Activated naive CD4-positive, alpha-beta T cell treated with anti-CD3 and anti-CD28 coated beads, Interleukin-2, amount 50 U/mL, for 24 hours (primary cell): ENCODE results near the gene WDR20.
"Not testable (repeated sequence)": the region's sequence is repeated elsewhere in the genome, so short reads cannot be mapped to it uniquely, and the experiment has no call there.

Experiments
- H3K27ac Mint-ChIP-seq: one replicate; pipeline ENCODE4 v1.8.0; 2021; ENCODE audit warnings: mild to moderate bottlenecking, mixed read lengths
- H3K27me3 Mint-ChIP-seq: one replicate; pipeline ENCODE4 v1.8.0; 2021; ENCODE audit warnings: mixed read lengths
- H3K36me3 Mint-ChIP-seq: one replicate; pipeline ENCODE4 v1.8.0; 2021; ENCODE audit warnings: mixed read lengths
- H3K4me1 Mint-ChIP-seq: one replicate; pipeline ENCODE4 v1.8.0; 2021; ENCODE audit warnings: mixed read lengths
- H3K4me3 Mint-ChIP-seq: one replicate; pipeline ENCODE4 v1.8.0; 2021; ENCODE audit warnings: mild to moderate bottlenecking, mixed read lengths
- H3K9me3 Mint-ChIP-seq: one replicate; pipeline ENCODE4 v1.8.0; 2021; ENCODE audit warnings: mixed read lengths

WDR20 gene

GRCh38 chr14:102120888-102121287 is 18.8 kb upstream of the WDR20 start:
- Mint-ChIP-seq H3K27me3 (no peaks in the 10 kb centered on the region), H3K9me3 (no peaks in the 10 kb centered on the region), H3K27ac (no peak overlapping the region), H3K4me3 (no peak overlapping the region), H3K4me1 (no peaks in the 10 kb centered on the region), H3K36me3 (no peaks in the 10 kb centered on the region)

GRCh38 chr14:102121567-102121966 is 18.1 kb upstream of the WDR20 start:
- Mint-ChIP-seq H3K27ac (no peak overlapping the region), H3K4me1 (no peaks in the 10 kb centered on the region), H3K36me3 (no peaks in the 10 kb centered on the region), H3K9me3 (no peaks in the 10 kb centered on the region), H3K4me3 (no peak overlapping the region), H3K27me3 (no peaks in the 10 kb centered on the region)

- Mint-ChIP-seq H3K4me1 (no peaks in the 10 kb centered on the region), H3K36me3 (no peaks in the 10 kb centered on the region), H3K4me3 (no peak overlapping the region), H3K27ac (no peak overlapping the region), H3K9me3 (no peaks in the 10 kb centered on the region), H3K27me3 (no peaks in the 10 kb centered on the region)
These were observed 15.3 kb upstream of the WDR20 start for GRCh38 chr14:102124419-102124818.

DNA sequence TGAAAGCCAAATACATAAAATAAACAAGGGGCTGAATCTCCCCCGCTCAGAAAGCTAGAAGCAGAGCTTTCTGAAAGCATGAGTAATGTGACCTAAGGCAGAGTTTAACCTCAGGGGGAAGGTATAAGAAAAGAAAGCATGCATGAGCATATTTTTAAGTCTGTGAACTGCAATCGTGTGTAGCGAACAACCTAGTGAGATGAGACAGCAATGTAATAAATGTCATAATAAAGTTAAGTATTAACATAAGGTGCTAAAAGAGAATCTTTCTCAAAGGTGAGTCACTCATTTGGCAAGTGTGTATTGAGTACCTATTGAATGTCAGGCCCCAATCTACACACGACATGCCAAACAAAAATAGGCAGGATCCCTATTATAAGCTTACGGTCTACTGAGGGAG is 14.2 kb upstream of the WDR20 start:
- H3K36me3 Mint-ChIP-seq: peaks cover 2% of the 10 kb centered on the region
- no peaks in the 10 kb centered on the region for H3K27me3 Mint-ChIP-seq
- H3K4me3 Mint-ChIP-seq: no peak overlapping the region
- H3K4me1 Mint-ChIP-seq: no peaks in the 10 kb centered on the region
- no peaks in the 10 kb centered on the region for H3K9me3 Mint-ChIP-seq
- no peak overlapping the region for H3K27ac Mint-ChIP-seq

DNA sequence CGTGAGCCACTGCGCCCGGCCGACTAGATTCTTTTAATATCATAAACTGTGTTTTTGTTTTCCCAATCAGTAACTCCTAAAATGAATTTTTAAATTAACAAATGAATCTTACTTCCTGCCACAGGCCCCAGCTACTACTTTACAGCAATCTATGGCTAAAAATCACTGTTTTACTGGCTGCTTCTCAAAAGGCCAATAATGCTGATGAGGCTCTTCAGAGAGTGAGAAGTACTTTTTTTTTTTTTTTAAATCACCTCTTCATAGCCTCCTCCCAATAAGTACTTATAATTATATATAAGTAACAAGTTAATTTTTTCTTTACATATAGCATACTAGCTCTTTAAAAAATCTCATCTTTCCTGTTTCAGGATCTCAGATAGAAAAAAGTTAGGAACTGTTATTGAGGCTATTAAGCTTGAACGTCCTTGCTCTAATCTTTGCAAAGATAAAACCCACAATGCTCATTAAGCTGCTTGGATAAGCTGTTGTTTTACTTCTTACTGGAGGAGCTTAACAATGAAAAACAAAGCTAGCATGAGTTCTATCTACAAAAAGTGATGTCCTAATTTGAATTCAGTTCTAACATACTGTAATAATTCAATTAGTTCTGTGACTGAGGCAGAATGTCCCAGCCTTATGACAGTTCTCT is 12.8 kb upstream of the WDR20 start:
- H3K27ac Mint-ChIP-seq: peak overlapping the region; percentile 8
- peaks cover 4% of the 10 kb centered on the region for H3K36me3 Mint-ChIP-seq
- H3K4me3 Mint-ChIP-seq: no peak overlapping the region
- no peaks in the 10 kb centered on the region for H3K9me3 Mint-ChIP-seq
- no peaks in the 10 kb centered on the region for H3K27me3 Mint-ChIP-seq
- no peaks in the 10 kb centered on the region for H3K4me1 Mint-ChIP-seq

- H3K27ac Mint-ChIP-seq: no peak overlapping the region
- no peaks in the 10 kb centered on the region for H3K27me3 Mint-ChIP-seq
- H3K4me1 Mint-ChIP-seq: no peaks in the 10 kb centered on the region
- peaks cover 8% of the 10 kb centered on the region for H3K36me3 Mint-ChIP-seq
- no peak overlapping the region for H3K4me3 Mint-ChIP-seq
- H3K9me3 Mint-ChIP-seq: no peaks in the 10 kb centered on the region
These were observed 8.0 kb upstream of the WDR20 start for GRCh38 chr14:102131741-102132140.

GRCh38 chr14:102134021-102134420 is 5.7 kb upstream of the WDR20 start:
- H3K4me1 Mint-ChIP-seq: peaks cover 11% of the 10 kb centered on the region
- not testable (repeated sequence) for H3K4me3 Mint-ChIP-seq, H3K9me3 Mint-ChIP-seq, H3K27me3 Mint-ChIP-seq, H3K27ac Mint-ChIP-seq, H3K36me3 Mint-ChIP-seq

DNA sequence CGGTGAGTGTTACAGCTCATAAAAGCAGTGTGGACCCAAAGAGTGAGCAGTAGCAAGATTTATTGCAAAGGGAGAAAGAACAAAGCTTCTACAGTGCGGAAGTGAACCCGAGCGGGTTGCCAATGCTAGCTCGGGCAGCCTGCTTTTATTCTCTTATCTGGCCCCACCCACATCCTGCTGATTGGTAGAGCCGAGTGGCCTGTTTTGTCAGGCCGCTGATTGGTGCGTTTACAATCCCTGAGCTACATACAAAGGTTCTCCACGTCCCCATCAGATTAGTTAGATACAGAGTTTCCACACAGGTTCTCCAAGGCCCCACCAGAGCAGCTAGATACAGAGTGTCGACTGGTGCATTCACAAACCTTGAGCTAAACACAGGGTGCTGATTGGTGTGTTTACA is 5.0 kb upstream of the WDR20 start:
- not testable (repeated sequence) for H3K27ac Mint-ChIP-seq, H3K9me3 Mint-ChIP-seq, H3K4me3 Mint-ChIP-seq, H3K36me3 Mint-ChIP-seq, H3K27me3 Mint-ChIP-seq
- H3K4me1 Mint-ChIP-seq: peaks cover 11% of the 10 kb centered on the region

GRCh38 chr14:102135456-102135855 is 4.2 kb upstream of the WDR20 start:
- H3K27me3 Mint-ChIP-seq, H3K4me3 Mint-ChIP-seq, H3K9me3 Mint-ChIP-seq, H3K27ac Mint-ChIP-seq, H3K36me3 Mint-ChIP-seq: not testable (repeated sequence)
- peaks cover 11% of the 10 kb centered on the region for H3K4me1 Mint-ChIP-seq

DNA sequence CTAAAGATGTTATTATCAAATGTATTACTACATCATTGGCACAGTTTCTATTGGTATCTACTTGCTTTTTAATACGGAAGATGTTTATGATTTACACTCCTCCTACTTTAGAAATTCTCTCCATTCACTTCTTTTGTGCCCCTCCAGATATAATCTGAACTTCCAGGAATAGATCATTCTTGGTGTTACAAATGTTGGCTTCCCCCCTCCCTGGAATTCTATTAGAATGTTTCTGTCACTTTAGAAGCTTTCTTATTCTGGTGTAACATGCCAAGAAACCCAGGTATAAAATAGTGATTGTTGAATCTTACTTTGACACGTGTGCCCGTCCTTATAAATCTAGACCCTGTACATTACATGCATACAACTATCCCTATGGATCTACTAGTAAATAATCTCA is 1.2 kb upstream of the WDR20 start:
- Mint-ChIP-seq H3K36me3 (peaks cover 4% of the 10 kb centered on the region), H3K27ac (peak overlapping the region; percentile 81), H3K4me3 (peak overlapping the region; percentile 97), H3K27me3 (no peaks in the 10 kb centered on the region), H3K4me1 (peaks cover 21% of the 10 kb centered on the region), H3K9me3 (no peaks in the 10 kb centered on the region)

GRCh38 chr14:102138961-102139285 is 774 bp upstream of the WDR20 start:
- H3K9me3 Mint-ChIP-seq: no peaks in the 10 kb centered on the region
- H3K27ac Mint-ChIP-seq: peak overlapping the region; percentile 81
- peak overlapping the region; percentile 97 for H3K4me3 Mint-ChIP-seq
- no peaks in the 10 kb centered on the region for H3K27me3 Mint-ChIP-seq
- H3K36me3 Mint-ChIP-seq: peaks cover 4% of the 10 kb centered on the region
- H3K4me1 Mint-ChIP-seq: peaks cover 21% of the 10 kb centered on the region

DNA sequence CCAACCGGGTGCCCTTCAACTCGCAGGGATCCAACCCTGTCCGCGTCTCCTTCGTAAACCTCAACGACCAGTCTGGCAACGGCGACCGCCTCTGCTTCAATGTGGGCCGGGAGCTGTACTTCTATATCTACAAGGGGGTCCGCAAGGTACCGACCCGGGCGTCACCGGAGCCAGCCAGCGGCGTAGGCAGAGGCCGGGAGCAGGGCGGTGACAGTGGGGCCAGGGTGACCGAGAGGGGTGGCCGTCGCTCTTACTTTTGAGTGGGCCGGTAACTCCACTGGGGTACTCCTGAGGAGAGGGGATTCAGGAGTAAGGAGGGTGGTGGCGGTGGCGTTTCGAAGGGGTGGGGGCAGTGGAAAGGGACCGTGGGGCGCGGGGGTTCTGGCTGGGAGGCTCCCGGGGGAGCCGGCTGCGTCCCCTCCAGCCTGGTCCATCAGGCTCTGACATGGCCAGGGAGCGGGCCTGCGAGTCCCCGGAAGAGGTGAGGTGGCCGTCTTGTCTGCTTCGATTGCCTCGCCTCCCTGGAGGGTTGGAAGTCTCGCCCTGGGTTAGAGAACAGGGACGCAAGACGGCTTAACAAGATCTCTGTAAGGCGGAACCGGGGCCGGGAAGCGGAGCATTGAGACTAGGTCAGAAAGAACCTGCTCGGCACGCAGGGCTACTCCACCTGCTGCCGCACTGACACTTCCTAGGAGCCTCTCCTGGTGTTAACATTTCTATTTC is 491 bp downstream of the WDR20 start:
- no peaks in the 10 kb centered on the region for H3K9me3 Mint-ChIP-seq
- no peaks in the 10 kb centered on the region for H3K36me3 Mint-ChIP-seq
- H3K4me3 Mint-ChIP-seq: peak overlapping the region; percentile 97
- H3K27ac Mint-ChIP-seq: peak overlapping the region; percentile 98
- H3K4me1 Mint-ChIP-seq: peaks cover 29% of the 10 kb centered on the region
- no peaks in the 10 kb centered on the region for H3K27me3 Mint-ChIP-seq

DNA sequence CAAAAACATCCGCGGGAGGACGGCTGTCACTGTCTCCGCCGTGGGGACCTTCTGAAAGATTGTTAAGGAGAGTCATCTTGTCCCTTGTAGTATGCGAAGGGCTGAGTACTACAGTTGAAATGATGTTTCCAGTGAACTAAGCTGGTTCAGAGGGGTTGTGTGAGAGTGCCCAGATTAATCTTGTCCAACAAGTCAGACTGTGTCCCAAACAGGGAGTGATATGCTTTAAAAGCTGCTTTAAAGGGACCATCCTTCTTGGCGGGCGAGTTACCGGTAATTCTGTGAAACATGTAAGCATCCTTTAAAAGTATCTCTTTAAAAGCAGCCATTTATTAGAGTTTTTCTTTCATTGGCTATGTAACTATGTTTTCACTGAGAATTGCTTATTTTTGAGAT is 1.1 kb downstream of the WDR20 start:
- H3K27me3 Mint-ChIP-seq: no peaks in the 10 kb centered on the region
- peak overlapping the region; percentile 98 for H3K27ac Mint-ChIP-seq
- H3K36me3 Mint-ChIP-seq: no peaks in the 10 kb centered on the region
- peaks cover 34% of the 10 kb centered on the region for H3K4me1 Mint-ChIP-seq
- H3K9me3 Mint-ChIP-seq: no peaks in the 10 kb centered on the region
- H3K4me3 Mint-ChIP-seq: peak overlapping the region; percentile 97

DNA sequence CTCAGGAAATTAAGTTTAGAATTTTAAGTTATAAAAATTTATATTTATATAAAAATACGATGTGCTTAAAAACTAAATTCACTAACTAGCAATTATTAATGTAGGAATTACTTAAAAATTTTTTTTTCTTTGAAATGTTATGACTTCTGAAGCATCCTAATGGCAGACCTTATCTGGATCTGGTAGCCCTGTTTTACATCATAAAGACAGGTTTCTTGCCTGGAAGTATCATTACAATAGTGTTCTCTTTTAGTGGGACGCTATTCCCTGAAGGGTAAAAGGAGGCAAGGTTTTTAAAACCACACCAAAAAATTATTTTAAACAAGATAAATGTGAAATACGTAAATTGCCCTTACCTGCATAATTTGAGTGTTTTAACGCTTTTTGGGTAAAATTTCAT is 2.1 kb downstream of the WDR20 start:
- Mint-ChIP-seq H3K9me3 (no peaks in the 10 kb centered on the region), H3K27me3 (no peaks in the 10 kb centered on the region), H3K4me1 (peaks cover 45% of the 10 kb centered on the region), H3K4me3 (peak overlapping the region; percentile 19), H3K36me3 (peaks cover 2% of the 10 kb centered on the region), H3K27ac (no peak overlapping the region)

DNA sequence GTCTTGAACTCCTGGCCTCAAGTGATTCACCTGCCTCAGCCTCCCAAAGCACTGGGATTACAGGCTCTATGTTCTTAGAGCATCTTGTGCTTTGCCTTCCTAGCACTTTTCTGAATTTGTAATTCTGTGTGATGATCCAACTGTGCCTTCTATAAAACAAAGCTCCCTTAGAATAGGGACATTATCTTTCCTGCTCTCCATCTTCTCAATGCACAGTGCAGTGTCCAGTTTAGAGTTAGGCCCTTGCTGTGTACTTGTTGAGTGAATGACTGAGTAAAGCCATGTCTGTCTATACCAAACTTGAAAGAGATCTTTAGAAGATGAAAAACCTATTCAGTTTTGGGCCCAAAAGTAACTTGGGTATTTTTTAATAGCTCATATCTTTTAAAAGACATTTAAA is 5.2 kb downstream of the WDR20 start:
- no peak overlapping the region for H3K27ac Mint-ChIP-seq
- no peaks in the 10 kb centered on the region for H3K27me3 Mint-ChIP-seq
- H3K4me1 Mint-ChIP-seq: peaks cover 54% of the 10 kb centered on the region
- H3K9me3 Mint-ChIP-seq: no peaks in the 10 kb centered on the region
- peaks cover 5% of the 10 kb centered on the region for H3K36me3 Mint-ChIP-seq
- no peak overlapping the region for H3K4me3 Mint-ChIP-seq

DNA sequence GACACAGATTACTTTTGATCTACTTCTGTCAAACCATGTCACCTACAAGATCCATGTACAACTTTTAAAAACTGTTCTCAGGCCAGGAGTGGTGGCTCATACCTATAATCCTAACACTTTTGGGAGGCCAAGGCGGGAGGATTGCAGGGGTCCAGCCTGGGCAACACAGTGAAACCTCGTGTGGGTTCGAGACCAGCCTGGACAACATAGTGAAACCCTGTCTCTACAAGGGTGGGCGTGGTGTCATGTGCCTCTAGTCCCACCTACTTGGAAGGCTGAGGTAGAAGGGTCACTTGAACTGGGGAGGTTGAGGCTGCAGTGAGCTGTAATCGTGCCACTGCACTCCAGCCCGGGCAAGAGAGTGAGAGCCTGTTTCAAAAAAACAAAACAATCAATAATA is 5.7 kb downstream of the WDR20 start:
- no peak overlapping the region for H3K4me3 Mint-ChIP-seq
- no peak overlapping the region for H3K27ac Mint-ChIP-seq
- H3K4me1 Mint-ChIP-seq: peaks cover 56% of the 10 kb centered on the region
- H3K27me3 Mint-ChIP-seq: no peaks in the 10 kb centered on the region
- H3K9me3 Mint-ChIP-seq: no peaks in the 10 kb centered on the region
- peaks cover 5% of the 10 kb centered on the region for H3K36me3 Mint-ChIP-seq

DNA sequence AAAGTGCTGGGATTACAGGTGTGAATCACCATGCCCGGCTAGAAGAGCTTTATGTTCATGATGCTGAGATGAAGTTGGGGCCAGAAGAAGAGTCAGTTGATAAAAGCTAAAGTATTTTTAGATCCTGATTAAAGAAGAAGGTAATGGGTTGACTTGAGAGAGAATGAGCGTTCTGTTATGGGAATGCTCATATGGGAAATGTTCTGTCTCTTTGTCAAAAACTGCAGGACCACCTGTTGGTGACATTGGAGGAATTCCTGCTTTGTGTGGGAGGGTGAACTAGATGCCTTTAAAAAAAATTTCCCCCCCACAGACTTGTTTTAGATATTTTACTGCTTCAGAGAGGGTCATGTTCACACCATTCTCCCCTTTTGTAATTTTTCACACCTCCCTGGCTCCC is 6.7 kb downstream of the WDR20 start:
- H3K27ac Mint-ChIP-seq: peak overlapping the region; percentile 55
- H3K36me3 Mint-ChIP-seq: peaks cover 8% of the 10 kb centered on the region
- peak overlapping the region; percentile 11 for H3K4me3 Mint-ChIP-seq
- no peaks in the 10 kb centered on the region for H3K27me3 Mint-ChIP-seq
- peaks cover 56% of the 10 kb centered on the region for H3K4me1 Mint-ChIP-seq
- H3K9me3 Mint-ChIP-seq: no peaks in the 10 kb centered on the region
